ENCODE data around the gene HILPDA.

- TF ChIP-seq CTCF (IDR thresholded peaks at IDR 0.05; ENCODE audit: insufficient read depth, low read length, poor library complexity, severe bottlenecking) = no peak
- no peak for TF ChIP-seq EZH2phosphoT487 (conservative IDR thresholded peaks at IDR 0.05; ENCODE audit: low read length)
Observed at GRCh38 chr7:128452552-128452951, 3.1 kb upstream of the HILPDA start.
